Activated CD4-positive, alpha-beta T cell treated with anti-CD3 and anti-CD28 coated beads for 1 hour (primary cell): ENCODE results near the gene TXNRD2.
A peak's percentile ranks its signal among the peaks of the same experiment; 100 is the strongest.

Experiments
- DNase-seq: peaks from one replicate; pipeline ENCODE4 v3.0.0-alpha.2; 2020

TXNRD2 gene

DNA sequence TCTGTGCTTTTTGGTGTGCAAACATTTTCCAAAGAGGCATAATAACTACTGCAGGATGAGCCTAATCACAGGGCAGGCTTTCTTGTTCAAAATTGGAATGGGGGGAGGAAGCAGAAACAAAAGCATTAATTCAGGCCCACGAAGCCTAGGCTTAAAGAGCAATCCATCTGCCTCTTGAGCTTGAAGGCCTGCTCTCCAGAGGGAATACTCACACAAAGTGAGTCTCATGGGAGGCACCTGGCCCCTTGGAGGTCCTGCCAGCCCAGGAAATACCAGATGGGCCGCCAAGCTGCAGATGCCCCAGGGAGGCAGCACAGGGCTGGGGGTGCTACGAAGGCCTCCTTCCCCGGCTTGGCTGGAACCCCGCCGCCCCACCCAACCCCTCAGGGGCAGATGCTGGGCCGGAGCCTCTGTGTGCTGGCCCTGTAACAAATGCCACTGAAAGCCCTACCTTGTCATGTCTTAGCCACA is 39.3 kb downstream of the TXNRD2 start:
- DNase-seq, result no peak

- DNase-seq, result no peak
Measured at GRCh38 chr22:19901577-19902244, 39.9 kb downstream of the TXNRD2 start.

- DNase-seq, result no peak
Measured at GRCh38 chr22:19900707-19901436, 40.7 kb downstream of the TXNRD2 start.

- DNase-seq, result no peak
Measured at GRCh38 chr22:19898831-19899567, 42.6 kb downstream of the TXNRD2 start.

GRCh38 chr22:19898145-19898544 is 43.5 kb downstream of the TXNRD2 start:
- no peak for DNase-seq

DNA sequence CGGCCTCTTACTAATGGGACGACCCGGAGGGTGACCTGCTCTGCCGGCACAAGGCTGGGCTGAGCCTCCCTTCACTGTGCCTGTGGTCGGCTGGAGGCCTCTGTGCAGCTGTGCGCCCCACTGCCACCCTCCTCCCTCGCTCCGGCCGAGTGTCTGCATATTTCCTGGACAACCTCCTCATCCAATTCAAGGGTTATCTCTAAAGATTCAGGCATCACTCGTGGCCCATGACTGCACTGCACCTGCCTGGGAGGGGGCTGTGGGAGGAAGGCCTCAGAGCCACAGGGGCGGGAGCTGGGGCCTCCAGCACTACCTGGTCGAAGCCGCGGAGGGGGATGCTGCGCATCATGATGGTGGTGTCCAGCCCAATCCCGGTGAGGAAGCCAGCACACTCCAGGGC is 43.9 kb downstream of the TXNRD2 start:
- DNase-seq, result no peak

DNA sequence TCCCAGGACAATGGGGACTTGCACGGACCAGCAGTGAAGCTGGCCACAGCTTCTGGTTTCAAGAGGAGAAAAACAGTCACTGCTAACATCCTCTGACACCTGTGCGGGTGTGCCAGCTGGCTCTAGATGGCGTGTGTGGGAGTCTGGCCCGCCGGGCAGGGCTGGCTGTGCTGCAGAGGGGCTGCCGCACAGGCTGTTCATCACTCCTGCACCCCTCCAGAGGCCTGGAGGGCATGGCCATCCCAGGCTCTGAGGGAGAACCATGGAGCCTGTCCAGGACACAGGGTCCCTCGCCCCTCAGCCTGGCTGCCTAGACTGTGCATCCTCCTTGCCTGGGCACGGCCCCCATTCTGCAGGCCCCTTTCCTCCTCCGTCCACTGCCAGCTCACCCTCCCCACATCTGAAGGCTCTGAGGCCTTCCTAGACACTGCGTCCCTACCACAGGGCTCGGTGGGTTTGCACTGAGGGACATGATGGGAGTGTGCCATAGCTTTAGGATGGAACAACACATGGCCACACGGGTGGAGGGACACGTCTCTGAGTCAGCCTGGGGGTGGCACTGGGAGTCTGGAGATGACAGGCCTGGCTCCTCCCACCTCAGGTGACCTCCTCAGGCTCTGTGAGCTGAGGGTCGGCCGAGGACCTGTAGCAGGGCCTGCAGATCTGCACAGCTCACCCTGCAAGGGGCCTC is 44.8 kb downstream of the TXNRD2 start:
- no peak for DNase-seq

DNA sequence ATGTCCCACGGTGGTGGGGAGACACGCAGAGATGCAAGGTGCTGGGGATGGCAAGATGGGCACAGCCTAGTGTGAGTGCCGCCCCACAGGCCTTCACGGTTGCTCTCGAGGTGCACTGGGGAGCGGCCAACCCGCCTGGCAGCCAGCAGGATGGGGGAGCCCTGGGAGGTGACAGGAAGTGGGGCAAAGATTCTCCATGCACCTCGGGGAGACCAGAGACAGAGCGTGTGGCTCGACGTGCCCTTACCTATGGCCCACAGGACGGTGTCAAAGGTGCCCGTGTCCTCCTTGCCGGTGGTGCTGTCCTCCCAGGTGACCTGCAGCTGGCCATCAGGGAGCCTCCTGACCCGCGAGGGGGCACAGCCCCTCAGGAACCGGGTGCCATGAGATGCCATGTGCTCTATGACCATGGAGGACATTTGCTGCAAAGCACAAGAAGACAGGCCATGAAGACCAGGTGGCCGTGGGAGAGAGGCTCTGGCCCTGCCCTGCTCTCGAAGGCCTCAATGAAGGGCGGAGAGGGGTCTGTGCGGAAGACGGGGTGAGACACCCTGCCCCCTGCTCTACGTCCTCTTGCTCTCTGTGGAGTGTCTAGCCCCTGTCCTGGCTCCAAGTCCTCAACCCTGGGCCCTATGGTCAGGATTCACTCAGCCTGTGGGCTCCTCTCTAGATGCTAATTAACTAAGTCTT is 46.3 kb downstream of the TXNRD2 start:
- DNase-seq, result no peak

DNA sequence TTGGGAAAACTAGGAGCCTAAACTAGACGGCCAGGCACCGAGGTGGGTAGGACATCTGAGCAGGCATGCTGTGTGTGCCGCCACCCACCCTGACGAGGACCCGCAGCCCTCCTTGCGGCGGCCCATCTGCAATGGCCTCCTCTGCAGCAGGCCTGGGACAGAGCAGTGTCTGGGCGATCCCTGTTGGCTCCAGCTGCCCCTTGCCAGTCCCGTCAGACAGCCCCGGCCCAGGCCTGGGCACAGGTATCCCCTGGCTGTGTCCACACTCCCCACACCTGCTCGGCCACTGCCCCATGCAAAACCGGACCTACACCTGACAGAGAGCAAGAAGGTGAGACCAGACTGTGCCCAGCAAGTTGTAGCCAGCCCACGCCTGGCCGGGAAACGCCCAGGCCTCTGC is 48.3 kb downstream of the TXNRD2 start:
- DNase-seq, result no peak

DNA sequence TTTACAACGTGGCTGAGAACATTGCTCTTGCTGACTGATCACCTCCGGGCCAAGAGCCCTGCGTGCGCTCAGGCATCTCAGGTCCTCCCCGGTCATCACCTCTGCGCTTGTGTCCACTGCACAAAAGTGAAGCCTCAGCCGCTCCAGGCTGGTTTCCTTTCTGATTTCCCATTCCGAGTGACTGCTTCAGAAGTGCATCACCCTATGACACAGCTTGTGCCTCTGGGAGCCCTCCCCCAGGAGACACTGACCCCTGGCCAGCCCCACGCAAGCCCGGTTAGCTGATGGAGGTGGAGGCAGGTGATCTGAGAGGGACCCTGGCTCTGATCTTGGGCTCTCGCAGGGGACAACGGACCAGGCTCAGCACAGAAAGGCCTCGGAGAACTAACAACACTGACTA is 48.7 kb downstream of the TXNRD2 start:
- no peak for DNase-seq

DNA sequence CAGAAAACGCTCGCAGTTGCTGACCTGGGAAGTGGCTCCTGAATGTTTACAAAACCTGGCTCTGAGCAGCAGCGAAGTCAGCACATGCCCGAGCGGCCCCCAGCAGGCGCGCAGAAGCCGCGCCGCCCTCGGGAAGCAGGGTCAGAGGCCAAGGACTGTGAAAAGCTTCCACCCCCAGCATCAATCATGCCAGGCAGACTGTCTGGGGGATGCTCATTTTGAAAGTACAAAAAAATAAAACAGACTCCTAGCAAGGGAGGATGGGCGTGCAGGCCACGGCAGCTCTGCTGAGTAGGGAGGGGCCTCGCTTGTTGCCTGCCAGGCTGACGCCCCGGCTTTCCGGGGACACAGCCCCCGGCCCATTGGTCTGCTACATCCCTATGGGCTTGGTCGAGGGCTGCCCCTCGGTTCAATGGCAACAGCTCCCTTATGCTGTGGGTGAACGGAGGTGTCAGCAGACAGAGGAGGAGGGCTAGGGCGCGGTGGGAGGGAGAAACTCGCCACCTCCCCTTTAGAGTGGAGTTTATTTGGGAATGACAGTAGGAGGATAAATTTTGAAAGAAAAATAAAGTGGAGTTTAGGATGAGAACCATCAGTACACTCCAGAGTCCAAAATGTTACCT is 49.2 kb downstream of the TXNRD2 start:
- no peak for DNase-seq

DNA sequence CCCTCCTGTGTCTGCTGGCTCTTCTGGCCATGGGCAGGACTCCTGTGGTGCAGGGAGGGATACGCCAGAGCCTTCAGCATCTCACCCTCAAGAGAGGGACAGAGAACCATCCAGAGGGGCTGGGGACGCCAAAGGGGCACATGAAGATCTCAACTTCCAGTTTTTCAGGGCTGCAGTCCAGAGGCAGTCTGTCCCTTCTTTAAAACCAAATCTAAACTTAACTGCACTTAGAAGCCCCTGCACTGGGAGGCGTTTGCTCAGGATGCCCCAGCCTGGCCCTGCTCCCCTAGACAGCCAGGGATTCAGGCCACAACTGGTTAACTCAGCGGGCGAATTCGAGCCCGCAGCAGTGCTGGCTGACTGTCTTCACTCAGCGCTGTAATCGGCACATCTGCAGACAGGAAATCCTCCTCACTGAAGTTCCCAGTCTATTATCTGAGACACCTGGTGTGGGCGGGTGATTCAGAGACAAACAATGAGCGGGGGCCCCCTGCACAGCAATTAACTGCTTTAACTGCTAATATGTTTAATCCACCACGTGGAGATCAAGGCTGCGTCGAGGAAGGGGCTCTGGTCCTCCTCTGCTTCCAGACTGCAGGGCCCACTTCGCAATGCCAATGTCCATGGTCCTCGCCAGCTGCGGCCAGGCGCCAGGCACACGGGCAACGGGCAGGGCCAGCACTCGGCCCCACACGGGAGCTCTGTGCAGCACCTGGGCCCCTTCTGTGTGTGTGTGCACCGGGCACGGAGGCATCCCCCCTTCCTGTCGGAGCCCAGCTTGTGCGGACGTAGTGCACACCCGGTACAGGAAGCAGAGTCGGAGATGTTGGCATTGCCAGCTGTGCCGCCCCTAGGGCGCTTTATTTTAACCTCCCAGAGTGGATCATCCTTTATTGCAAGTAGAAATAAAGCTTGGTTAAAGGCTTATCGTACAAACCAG is 50.0 kb downstream of the TXNRD2 start:
- peak; percentile 75 for DNase-seq

- no peak for DNase-seq
Measured at GRCh38 chr22:19890502-19891316, 50.9 kb downstream of the TXNRD2 start.

DNA sequence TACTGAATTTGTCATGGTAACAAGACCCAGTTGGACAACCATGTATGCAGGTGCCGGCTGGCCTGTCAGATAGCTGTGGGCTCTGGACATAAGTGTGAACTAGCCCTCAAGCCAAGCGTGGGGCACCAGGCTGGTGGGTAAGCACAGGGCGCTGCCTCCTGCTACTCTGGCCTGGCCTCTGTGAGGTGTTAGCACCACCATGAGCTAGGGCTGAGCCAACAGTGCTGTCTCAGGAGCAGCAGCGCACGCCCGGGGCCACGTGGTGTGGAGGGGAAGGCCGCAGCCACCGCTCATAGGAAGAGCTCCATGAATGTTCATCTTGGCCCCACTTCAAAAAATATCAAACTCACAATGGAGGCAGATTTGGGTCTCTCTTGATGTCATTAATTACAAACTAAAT is 51.7 kb downstream of the TXNRD2 start:
- no peak for DNase-seq

- DNase-seq, result no peak
Measured at GRCh38 chr22:19888131-19888746, 53.4 kb downstream of the TXNRD2 start.

DNA sequence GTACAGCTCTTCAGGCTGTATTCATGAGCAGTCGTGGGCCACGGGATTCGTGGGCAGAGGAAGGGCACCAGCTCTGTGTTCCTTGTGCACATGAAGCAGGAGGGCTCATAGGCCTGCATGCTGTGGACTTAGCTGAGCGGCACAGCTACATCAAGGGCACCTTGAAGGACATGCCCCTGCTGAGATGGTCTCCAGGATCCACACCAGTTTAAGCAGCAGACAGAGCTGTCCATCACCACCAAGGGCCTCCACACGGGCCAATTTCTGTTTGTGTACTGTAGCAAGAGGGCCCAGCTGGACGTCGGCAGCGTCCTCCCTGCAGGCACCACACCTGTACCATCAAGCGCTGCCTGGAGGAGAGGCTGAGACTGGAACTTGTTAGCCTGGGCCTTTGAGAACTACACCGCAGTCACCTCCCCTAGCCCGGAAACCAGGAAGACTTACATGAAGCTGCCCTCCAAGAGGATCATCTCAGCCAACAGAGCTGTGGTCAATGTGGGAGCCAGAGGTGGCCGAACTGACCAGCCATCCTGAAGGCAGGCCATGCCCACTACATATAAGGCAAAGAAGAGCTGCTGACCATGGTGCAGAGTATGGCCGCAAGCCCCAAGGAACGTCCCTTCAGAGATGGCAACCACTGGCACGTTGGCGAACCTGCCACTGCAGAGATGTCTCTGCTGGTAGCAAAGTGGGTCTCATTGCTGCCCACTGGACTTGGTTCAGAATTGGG is 54.2 kb downstream of the TXNRD2 start:
- no peak for DNase-seq

DNA sequence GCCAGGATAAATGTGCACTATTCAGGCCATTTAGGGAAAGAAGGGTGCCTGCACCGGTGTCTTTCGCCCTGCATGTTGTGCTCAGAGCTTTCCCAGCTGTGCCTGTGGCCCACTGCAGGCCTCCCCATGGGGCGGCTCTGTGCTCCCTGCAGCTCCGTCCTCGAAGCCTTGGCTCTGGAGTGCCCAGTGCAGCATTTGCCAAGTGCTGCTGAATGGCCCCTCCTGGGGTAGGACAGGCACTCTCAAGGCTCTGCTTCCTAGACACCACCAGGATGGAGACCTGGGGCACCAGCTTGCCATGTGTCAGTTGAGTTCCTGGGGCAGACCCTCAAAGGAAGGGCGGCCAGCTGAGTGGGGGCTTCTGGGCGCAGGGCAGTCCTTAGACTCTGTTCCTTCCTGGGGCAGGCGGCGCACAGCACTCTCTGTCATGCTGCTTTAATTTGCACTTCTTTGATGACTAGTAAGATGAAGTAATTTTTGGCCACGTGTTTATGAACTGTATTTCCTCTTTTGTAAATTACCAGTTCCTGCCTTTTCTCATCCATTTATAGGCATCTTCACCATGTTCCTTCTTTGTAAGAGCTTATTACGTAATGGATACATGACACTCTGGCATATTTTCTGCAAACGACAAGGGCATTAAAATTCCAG is 54.9 kb downstream of the TXNRD2 start:
- peak; percentile 31 for DNase-seq

DNA sequence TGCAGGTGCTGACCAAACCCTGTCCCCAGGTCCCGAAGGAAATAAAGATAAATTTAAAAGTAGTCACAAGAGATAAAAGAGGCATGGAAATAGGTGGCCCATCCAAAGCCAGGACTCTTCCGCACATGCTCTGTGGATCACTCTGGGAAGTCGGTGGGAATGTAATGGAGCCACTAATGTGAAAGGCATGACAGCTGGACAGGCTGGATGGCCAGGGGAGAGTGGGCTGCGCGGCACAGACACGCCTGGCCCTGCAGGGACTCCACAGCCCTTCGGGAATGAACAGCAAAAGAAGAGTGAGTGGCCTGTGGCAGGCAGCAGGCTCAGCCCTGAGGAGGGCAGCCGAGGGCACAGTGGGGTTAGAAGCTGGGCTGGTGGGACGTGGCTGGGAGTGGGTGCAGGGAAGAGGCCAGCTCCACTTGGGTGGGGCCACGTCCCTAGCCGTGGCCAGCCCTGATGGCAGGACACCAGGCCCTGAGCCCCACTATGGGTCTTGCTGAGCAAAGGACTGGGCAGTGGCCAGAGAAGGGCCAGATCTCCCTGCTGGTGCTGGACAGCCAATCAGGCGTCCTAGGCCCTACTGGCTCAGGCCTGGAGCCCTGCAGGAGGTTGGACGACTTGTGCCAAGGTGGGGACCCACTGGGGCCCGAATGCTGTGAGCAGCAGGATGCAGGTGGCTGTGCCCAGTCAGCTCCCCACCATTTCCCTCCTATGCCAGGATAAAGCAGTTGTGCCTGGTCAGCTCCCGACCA is 55.6 kb downstream of the TXNRD2 start:
- DNase-seq, result no peak
